Caco-2 (cell line): ENCODE data around the gene SGK2. TPM values are rescaled to one million over a fixed set of nuclear protein-coding genes. Genes with fewer than 3 reads are reported as not detected.

Experiments used
- BruUV-seq: library from RNA; stranded (reverse); fragments of 400-500 nt; replicated peaks from 2 replicates; lab custom pipeline; 2021; lab: Mats Ljungman, UMichigan
- CTCF ChIA-PET: fragments of 300-600 bp; sonication (Branson Sonifier 250); formaldehyde crosslinking; loops from one replicate; lab custom pipeline; 2022; ENCODE audit warnings: antibody characterized with exemption; lab: Charles Lee
- POLR2A ChIA-PET: fragments of 300-600 bp; sonication (Branson Sonifier 250); formaldehyde crosslinking; loops from one replicate; lab custom pipeline; 2022; ENCODE audit warnings: antibody characterized with exemption; lab: Charles Lee
- DNase-seq, 2 experiments: peaks; one replicate each; pipeline versions ENCODE4 v3.0.0 to v3.0.0-alpha.2; 2020 to 2022
- H3K27me3 ChIP-seq: replicated peaks from 2 replicates; pipeline ENCODE4 v1.6.0; 2011; ENCODE audit warnings: low read length; ENCODE audit not compliant: control insufficient read depth, insufficient read depth
- H3K36me3 ChIP-seq: 2 replicates; pipeline ENCODE4 v1.5.1; 2011; ENCODE audit warnings: low read length; ENCODE audit not compliant: control insufficient read depth, insufficient read depth
- H3K4me1 ChIP-seq: fragments of 250-450 bp; sonication (Bioruptor Pico); 2 replicates; pipeline ENCODE4 v1.5.1; 2020; ENCODE audit warnings: mild to moderate bottlenecking
- H3K4me3 ChIP-seq: 2 replicates; pipeline ENCODE4 v1.5.1; 2011; ENCODE audit warnings: low read depth, mild to moderate bottlenecking, control low read depth, low read length
- H3K9me3 ChIP-seq: fragments of 250-450 bp; sonication (Bioruptor Pico); 2 replicates; pipeline ENCODE4 v1.5.1; 2020; ENCODE audit warnings: mild to moderate bottlenecking, moderate library complexity
- H3K27ac Mint-ChIP-seq: one replicate; pipeline ENCODE4 v1.8.0; 2022; ENCODE audit warnings: mixed read lengths; ENCODE audit not compliant: unreplicated experiment
- H3K27me3 Mint-ChIP-seq: one replicate; pipeline ENCODE4 v1.8.0; 2022; ENCODE audit warnings: mixed read lengths; ENCODE audit not compliant: insufficient read depth, unreplicated experiment
- H3K36me3 Mint-ChIP-seq: one replicate; pipeline ENCODE4 v1.8.0; 2022; ENCODE audit warnings: mild to moderate bottlenecking, mixed read lengths; ENCODE audit not compliant: insufficient read depth, unreplicated experiment
- H3K4me1 Mint-ChIP-seq: one replicate; pipeline ENCODE4 v1.8.0; 2022; ENCODE audit warnings: low read depth, mixed read lengths; ENCODE audit not compliant: unreplicated experiment
- H3K4me3 Mint-ChIP-seq: one replicate; pipeline ENCODE4 v1.8.0; 2022; ENCODE audit warnings: mild to moderate bottlenecking, moderate library complexity, mixed read lengths; ENCODE audit not compliant: unreplicated experiment
- H3K9me3 Mint-ChIP-seq: one replicate; pipeline ENCODE4 v1.8.0; 2022; ENCODE audit warnings: mixed read lengths; ENCODE audit not compliant: unreplicated experiment
- intact Hi-C: fragments of 100-400 bp; cut with micrococcal nuclease; formaldehyde crosslinking; loops from one replicate; pipeline ENCODE4 v1.10.0; 2022; ENCODE audit not compliant: unreplicated experiment
- total RNA-seq: library from RNA; stranded (reverse); gene quantifications from 2 replicates; pipeline ENCODE4 v1.2.3, GENCODE V29; 2022
- TF ChIP-seq, protein P1 (sequence below), 2 experiments: fragments of 200-600 bp in 1 of 2; IDR thresholded peaks; 1 replicate in 1 of 2; 2 replicates in 1 of 2; pipeline versions ENCODE4 v1.5.1 to v1.8.0; 2011 to 2022; ENCODE audit warnings: antibody characterized with exemption in 1 of 2, control low read depth in 1 of 2, inconsistent platforms in 1 of 2, low read depth in 1 of 2, low read length in 1 of 2, mild to moderate bottlenecking in 1 of 2, moderate library complexity in 1 of 2; ENCODE audit not compliant: insufficient read depth in 1 of 2, severe bottlenecking in 1 of 2, unreplicated experiment in 1 of 2

SGK2 gene
- total RNA-seq, 1 experiment from 2014 or later, result 5.2 TPM

DNA sequence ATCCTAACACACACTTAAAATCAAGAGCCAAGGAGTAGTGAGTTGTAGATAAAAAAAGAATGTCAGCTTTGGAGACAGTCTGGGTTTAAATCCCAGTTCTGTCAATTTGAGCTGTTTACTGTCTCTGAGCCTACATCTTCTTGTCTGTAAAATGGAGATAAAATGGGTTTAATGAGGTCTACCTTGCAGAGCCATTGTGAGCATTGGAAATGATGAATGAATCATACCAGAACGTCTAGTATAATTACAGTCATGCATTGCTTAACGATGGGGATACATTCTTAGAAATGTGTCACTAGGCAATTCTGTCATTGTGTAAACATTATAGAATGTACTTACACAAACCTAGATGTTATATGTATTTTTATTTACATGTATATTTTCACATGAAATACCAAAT, 17.6 kb upstream of the SGK2 start:
- intact Hi-C loops, result no loop called here
- CTCF ChIA-PET, result no interaction called here
- Histone ChIP-seq H3K4me3 (no peak overlapping the region), H3K4me1 (no peaks in the 10 kb centered on the region), H3K9me3 (no peaks in the 10 kb centered on the region), H3K36me3 (0 out of 2 replicates have a peak, but pooled peaks cover 2% of the 10 kb centered on the region), H3K27me3 (no peaks in the 10 kb centered on the region)
- Mint-ChIP-seq H3K9me3 (peaks cover 2% of the 10 kb centered on the region), H3K27ac (no peak overlapping the region), H3K4me3 (no peak overlapping the region), H3K4me1 (no peaks in the 10 kb centered on the region), H3K36me3 (no peaks in the 10 kb centered on the region), H3K27me3 (no peaks in the 10 kb centered on the region)
- TF ChIP-seq, protein P1, sequence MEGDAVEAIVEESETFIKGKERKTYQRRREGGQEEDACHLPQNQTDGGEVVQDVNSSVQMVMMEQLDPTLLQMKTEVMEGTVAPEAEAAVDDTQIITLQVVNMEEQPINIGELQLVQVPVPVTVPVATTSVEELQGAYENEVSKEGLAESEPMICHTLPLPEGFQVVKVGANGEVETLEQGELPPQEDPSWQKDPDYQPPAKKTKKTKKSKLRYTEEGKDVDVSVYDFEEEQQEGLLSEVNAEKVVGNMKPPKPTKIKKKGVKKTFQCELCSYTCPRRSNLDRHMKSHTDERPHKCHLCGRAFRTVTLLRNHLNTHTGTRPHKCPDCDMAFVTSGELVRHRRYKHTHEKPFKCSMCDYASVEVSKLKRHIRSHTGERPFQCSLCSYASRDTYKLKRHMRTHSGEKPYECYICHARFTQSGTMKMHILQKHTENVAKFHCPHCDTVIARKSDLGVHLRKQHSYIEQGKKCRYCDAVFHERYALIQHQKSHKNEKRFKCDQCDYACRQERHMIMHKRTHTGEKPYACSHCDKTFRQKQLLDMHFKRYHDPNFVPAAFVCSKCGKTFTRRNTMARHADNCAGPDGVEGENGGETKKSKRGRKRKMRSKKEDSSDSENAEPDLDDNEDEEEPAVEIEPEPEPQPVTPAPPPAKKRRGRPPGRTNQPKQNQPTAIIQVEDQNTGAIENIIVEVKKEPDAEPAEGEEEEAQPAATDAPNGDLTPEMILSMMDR (IDR thresholded peaks at IDR 0.05; ENCODE audit: insufficient read depth in 1 of 2, low read depth in 1 of 2, low read length in 1 of 2, severe bottlenecking in 1 of 2, unreplicated experiment in 1 of 2), result no peak
- no TSS peak for BruUV-seq
- POLR2A ChIA-PET, result no interaction called here
- DNase-seq, result no peak

- Histone ChIP-seq H3K27me3 (no peaks in the 10 kb centered on the region), H3K4me3 (no peak overlapping the region), H3K9me3 (peaks cover under 1% of the 10 kb centered on the region), H3K4me1 (no peaks in the 10 kb centered on the region), H3K36me3 (0 out of 2 replicates have a peak, but pooled peaks cover 2% of the 10 kb centered on the region)
- Mint-ChIP-seq H3K9me3 (peaks cover 12% of the 10 kb centered on the region), H3K27me3 (no peaks in the 10 kb centered on the region), H3K4me1 (no peaks in the 10 kb centered on the region), H3K4me3 (no peak overlapping the region), H3K27ac (no peak overlapping the region), H3K36me3 (peaks cover under 1% of the 10 kb centered on the region)
- POLR2A ChIA-PET, result interaction anchor here (0.6 kb wide), 1 partner anchor 165 kb away, joined by 4 read pairs; no protein-coding TSS in a partner anchor
- DNase-seq, result peak in 1 of 2 experiments; percentile 28
- intact Hi-C loops, result no loop called here
- CTCF ChIA-PET, result interaction anchor here (0.6 to 1.1 kb wide), 2 partner anchors 116 to 150 kb away, joined by 3 read pairs; no protein-coding TSS in a partner anchor
- BruUV-seq, result no TSS peak
- TF ChIP-seq, protein P1 (IDR thresholded peaks at IDR 0.05; ENCODE audit: insufficient read depth in 1 of 2, low read depth in 1 of 2, low read length in 1 of 2, severe bottlenecking in 1 of 2, unreplicated experiment in 1 of 2), result no peak
These were observed 16.7 kb upstream of the SGK2 start for GRCh38 chr20:43542161-43542560.

GRCh38 chr20:43542674-43543073, 16.2 kb upstream of the SGK2 start:
- H3K27ac Mint-ChIP-seq, result no peak overlapping the region
- Histone ChIP-seq H3K27me3 (no peaks in the 10 kb centered on the region), H3K36me3 (0 out of 2 replicates have a peak, but pooled peaks cover 2% of the 10 kb centered on the region), H3K4me1 (no peaks in the 10 kb centered on the region), H3K9me3 (peaks cover 4% of the 10 kb centered on the region), H3K4me3 (no peak overlapping the region)
- no TSS peak for BruUV-seq
- TF ChIP-seq, protein P1 (IDR thresholded peaks at IDR 0.05; ENCODE audit: insufficient read depth in 1 of 2, low read depth in 1 of 2, low read length in 1 of 2, severe bottlenecking in 1 of 2, unreplicated experiment in 1 of 2), result no peak
- intact Hi-C loops, result no loop called here
- H3K36me3 Mint-ChIP-seq, result peaks cover 5% of the 10 kb centered on the region
- H3K4me1 Mint-ChIP-seq, result no peaks in the 10 kb centered on the region
- CTCF ChIA-PET, result interaction anchor here (1.1 kb wide), 1 partner anchor 149 kb away, joined by 3 read pairs; no protein-coding TSS in a partner anchor
- POLR2A ChIA-PET, result interaction anchor here (0.6 kb wide), 1 partner anchor 164 kb away, joined by 4 read pairs; no protein-coding TSS in a partner anchor
- peaks cover 17% of the 10 kb centered on the region for H3K9me3 Mint-ChIP-seq
- no peaks in the 10 kb centered on the region for H3K27me3 Mint-ChIP-seq
- no peak for DNase-seq
- H3K4me3 Mint-ChIP-seq, result no peak overlapping the region
